Epithelial cell of alveolus of lung (primary cell): ENCODE measurements around the gene FAT3. TPM values are rescaled to one million over a fixed set of nuclear protein-coding genes. Genes with fewer than 3 reads are reported as not detected.

ENCODE experiments used
- total RNA-seq: library from RNA; depleted of rRNA; stranded (reverse); fragments of >200 nt; gene quantifications from 2 replicates; pipeline ENCODE4 v1.2.1, GENCODE V29; 2015

The FAT3 gene
- 0.40 and 3.4 TPM in 2 replicates for total RNA-seq

DNA sequence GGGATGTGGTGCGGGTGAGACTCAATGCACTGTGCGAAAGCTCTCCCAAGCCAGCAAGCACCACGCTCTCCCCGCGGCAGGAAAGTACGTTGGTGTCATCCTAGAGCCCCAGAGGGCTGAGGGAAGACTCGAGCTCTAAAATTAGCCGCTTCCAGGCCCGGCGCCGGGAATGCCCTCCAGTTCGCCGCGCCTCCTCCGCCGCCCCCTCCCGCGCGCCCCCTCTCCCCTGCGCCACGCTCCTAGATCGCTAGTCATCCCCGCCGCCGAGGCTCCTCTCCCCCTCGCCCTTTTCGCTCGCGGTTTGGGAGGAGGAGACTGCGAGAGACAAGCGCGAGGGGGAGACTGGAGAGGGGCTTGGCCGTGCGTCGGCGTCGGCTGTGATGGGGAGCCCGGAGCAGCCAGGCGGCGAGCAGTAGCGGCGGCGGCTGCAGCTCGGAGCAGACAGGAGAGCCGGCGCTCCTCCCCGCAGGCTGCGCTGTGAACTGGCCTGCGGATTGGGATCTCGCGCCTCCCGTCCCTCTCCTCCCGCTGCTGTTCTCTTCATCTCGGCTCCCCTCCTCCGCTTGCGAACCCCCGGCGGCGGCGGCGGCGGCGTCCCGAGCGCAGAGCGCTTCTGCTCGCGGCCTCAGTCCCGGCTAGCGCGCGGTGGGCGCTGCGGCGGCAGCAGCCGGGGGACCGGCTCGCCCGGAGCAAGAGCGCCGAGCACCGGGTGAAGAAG is at the start of gene FAT3:
FAT3 (plus strand) TSS at position 412 of the 718 bp plus-strand sequence. CDS start 127,295 bp downstream, outside the sequence.

